ENCODE measurements around the gene HUS1B. TPM values are rescaled to one million over a fixed set of nuclear protein-coding genes. Genes with fewer than 3 reads are reported as not detected.
"Not testable (repeated sequence)": the region's sequence is repeated elsewhere in the genome, so short reads cannot be mapped to it uniquely, and the experiment has no call there.

HUS1B gene
- under 1 TPM; 0.78 to 0.86 TPM for total RNA-seq

DNA sequence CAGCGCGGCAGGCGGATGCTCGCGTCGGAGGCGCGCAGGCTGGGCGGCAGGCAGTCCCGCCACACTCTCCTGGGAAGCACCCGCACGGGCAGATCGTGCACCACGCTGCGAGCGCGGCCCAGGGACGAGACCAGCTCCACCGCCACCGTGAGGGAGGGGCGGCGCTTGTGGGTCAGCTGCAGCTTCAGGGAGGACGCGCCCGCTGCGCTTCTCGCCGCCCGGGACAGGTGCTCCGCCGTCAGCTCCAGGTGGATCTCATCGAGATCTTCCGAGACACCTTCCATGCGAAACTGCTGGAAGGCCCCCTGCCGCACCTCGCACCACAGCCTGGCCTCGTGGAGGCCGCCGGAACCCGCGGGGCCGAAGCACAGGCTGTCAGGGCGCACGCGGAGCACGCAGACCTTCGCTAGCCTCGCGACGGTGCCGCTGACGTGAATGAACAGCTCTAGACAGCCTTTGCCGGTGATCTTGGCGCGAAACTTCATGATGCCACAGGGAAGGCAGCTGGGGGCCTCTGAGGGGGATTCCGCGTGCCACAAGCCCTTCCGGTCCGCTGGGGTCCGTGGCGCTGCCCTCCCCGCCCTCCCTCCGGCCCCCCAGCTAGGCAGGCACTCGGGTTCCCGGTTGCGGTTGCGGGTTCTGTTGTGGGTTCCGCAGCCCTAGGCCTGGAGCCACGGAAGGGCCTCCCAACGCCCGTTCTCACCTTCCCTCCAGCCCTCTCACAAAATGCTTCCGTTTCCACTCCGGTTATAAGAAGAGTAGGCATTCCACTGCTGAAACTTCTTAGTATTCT, at the start of gene HUS1B:
Gene HUS1B, minus strand, starts transcription at position 641 of the 793 bp plus-strand sequence. Its CDS starts 156 bp downstream, at position 485.
- Mint-ChIP-seq H3K36me3 (ENCODE audit: low read depth) (peaks cover 33% of the 10 kb centered on the region), H3K27ac (no peak within 1 kb of the TSS)
- CTCF ChIA-PET: no interaction called here

GRCh38 chr6:706146-706545, 49.2 kb upstream of the HUS1B start:
- peaks cover 6% of the 10 kb centered on the region for H3K27me3 Mint-ChIP-seq
- H3K4me1 Mint-ChIP-seq: peaks cover 40% of the 10 kb centered on the region
- DNase-seq: no peak
- H3K4me3 Mint-ChIP-seq: no peak overlapping the region
- CTCF ChIA-PET: interaction anchor here (2.7 kb wide), 1 partner anchor 13 kb away, joined by 14 read pairs; the partner anchor contains the start of gene EXOC2
- no peak overlapping the region for H3K27ac Mint-ChIP-seq
- peaks cover 3% of the 10 kb centered on the region for H3K36me3 Mint-ChIP-seq (ENCODE audit: low read depth)
- POLR2A ChIA-PET: interaction anchor here (0.6 to 1.2 kb wide), 3 partner anchors 13 to 298 kb away, joined by 3 read pairs; partner anchors contain the start of gene EXOC2
- no peaks in the 10 kb centered on the region for H3K9me3 Mint-ChIP-seq

More for the DNA sequence above, at the start of gene HUS1B:
- peaks cover 24% of the 10 kb centered on the region for H3K4me1 Mint-ChIP-seq
- peaks cover 3% of the 10 kb centered on the region for H3K9me3 Mint-ChIP-seq
- H3K4me3 Mint-ChIP-seq: no peak within 1 kb of the TSS
- DNase-seq: no peak
- no peaks in the 10 kb centered on the region for H3K27me3 Mint-ChIP-seq
- POLR2A ChIA-PET: no interaction called here

- ChIA-PET POLR2A (interaction anchor here (1.1 to 1.2 kb wide), 2 partner anchors 12 to 13 kb away, joined by 3 read pairs; partner anchors contain the start of gene EXOC2), CTCF (interaction anchor here (0.7 to 2.7 kb wide), 3 partner anchors 12 to 111 kb away, joined by 3 to 14 read pairs (median 14); partner anchors contain the start of gene EXOC2)
- no peaks in the 10 kb centered on the region for H3K9me3 Mint-ChIP-seq
- peaks cover 7% of the 10 kb centered on the region for H3K27me3 Mint-ChIP-seq
- H3K4me3 Mint-ChIP-seq: no peak overlapping the region
- no peak for DNase-seq
- H3K27ac Mint-ChIP-seq: no peak overlapping the region
- H3K36me3 Mint-ChIP-seq (ENCODE audit: low read depth): no peaks in the 10 kb centered on the region
- H3K4me1 Mint-ChIP-seq: peaks cover 31% of the 10 kb centered on the region
These were observed 48.1 kb upstream of the HUS1B start for GRCh38 chr6:705047-705446.

DNA sequence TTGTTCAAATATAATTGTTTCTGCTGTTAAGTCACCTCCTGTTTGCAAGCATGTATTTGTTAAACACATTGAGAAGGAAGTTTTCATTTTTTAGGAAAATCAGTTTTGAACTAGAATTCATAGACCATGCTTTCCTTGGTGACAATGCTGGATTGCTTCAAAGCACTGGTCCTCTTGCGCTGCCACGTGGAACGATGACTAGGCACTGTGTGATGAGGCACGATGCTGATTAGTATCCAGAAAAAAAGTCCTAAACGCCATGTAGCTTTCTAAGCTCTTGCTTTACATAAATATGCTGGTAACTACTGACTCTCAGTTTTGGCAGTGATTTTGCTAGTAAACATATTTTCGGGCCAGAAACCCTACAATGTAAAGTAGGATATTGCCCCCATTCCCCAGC, 47.1 kb upstream of the HUS1B start:
- Mint-ChIP-seq H3K27ac (no peak overlapping the region), H3K4me3 (no peak overlapping the region), H3K4me1 (peaks cover 21% of the 10 kb centered on the region), H3K36me3 (ENCODE audit: low read depth) (no peaks in the 10 kb centered on the region), H3K27me3 (peaks cover 7% of the 10 kb centered on the region), H3K9me3 (no peaks in the 10 kb centered on the region)
- ChIA-PET POLR2A (interaction anchor here (2.7 kb wide), 1 partner anchor 12 kb away, joined by 14 read pairs; the partner anchor contains the start of gene EXOC2), CTCF (interaction anchor here (0.7 to 2.7 kb wide), 3 partner anchors 11 to 110 kb away, joined by 3 to 14 read pairs (median 14); partner anchors contain the start of gene EXOC2)
- no peak for DNase-seq

- H3K36me3 Mint-ChIP-seq (ENCODE audit: low read depth): no peaks in the 10 kb centered on the region
- no peak overlapping the region for H3K4me3 Mint-ChIP-seq
- H3K9me3 Mint-ChIP-seq: no peaks in the 10 kb centered on the region
- H3K27me3 Mint-ChIP-seq: peaks cover 7% of the 10 kb centered on the region
- peaks cover 21% of the 10 kb centered on the region for H3K4me1 Mint-ChIP-seq
- no peak for DNase-seq
- CTCF ChIA-PET: interaction anchor here (2.3 to 2.7 kb wide), 2 partner anchors 11 to 18 kb away, joined by 14 read pairs; partner anchors contain the start of gene EXOC2
- POLR2A ChIA-PET: interaction anchor here (2.7 kb wide), 1 partner anchor 11 kb away, joined by 14 read pairs; the partner anchor contains the start of gene EXOC2
- H3K27ac Mint-ChIP-seq: no peak overlapping the region
These were observed 46.7 kb upstream of the HUS1B start for GRCh38 chr6:703552-703951.

GRCh38 chr6:701700-702479, 45.0 kb upstream of the HUS1B start:
- no peak for DNase-seq
- Mint-ChIP-seq H3K27ac (no peak overlapping the region), H3K9me3 (no peaks in the 10 kb centered on the region), H3K4me1 (peaks cover 11% of the 10 kb centered on the region), H3K27me3 (peaks cover 4% of the 10 kb centered on the region), H3K4me3 (no peak overlapping the region), H3K36me3 (ENCODE audit: low read depth) (no peaks in the 10 kb centered on the region)
- ChIA-PET POLR2A (interaction anchor here (1.3 to 2.7 kb wide), 2 partner anchors 9 kb away, joined by 4 to 14 read pairs; partner anchors contain the start of gene EXOC2), CTCF (interaction anchor here (1.0 to 1.5 kb wide), 5 partner anchors 10 to 109 kb away, joined by 3 to 4 read pairs (median 3); no protein-coding TSS in a partner anchor)

DNA sequence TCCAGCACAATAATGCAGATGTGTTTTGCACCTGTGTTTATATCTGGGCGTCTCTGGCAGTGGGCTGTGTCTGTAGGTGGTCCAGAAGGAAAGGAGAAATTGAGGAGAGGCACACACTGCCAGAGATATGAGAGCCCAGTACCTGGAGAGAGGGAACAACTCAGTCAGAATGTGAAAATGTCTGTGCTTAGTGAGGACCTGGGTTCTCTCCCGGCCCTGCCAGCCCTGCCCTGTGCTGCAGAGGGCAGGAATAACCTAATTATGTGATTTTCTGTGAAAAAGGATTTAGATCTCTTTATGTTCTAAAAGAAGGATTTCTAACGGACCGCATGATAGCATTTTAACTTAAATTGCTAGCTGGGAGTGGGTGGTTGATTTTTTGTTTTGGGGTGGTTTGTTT, 44.3 kb upstream of the HUS1B start:
- Mint-ChIP-seq H3K36me3 (ENCODE audit: low read depth) (no peaks in the 10 kb centered on the region), H3K27me3 (peaks cover 3% of the 10 kb centered on the region), H3K9me3 (no peaks in the 10 kb centered on the region), H3K4me3 (no peak overlapping the region), H3K27ac (no peak overlapping the region), H3K4me1 (peaks cover 10% of the 10 kb centered on the region)
- no peak for DNase-seq
- ChIA-PET CTCF (interaction anchor here (1.5 kb wide), 2 partner anchors 21 to 106 kb away, joined by 3 to 4 read pairs; no protein-coding TSS in a partner anchor), POLR2A (interaction anchor here (1.3 kb wide), 1 partner anchor 10 kb away, joined by 4 read pairs; no protein-coding TSS in a partner anchor)

GRCh38 chr6:700490-700889, 43.6 kb upstream of the HUS1B start:
- CTCF ChIA-PET: interaction anchor here (1.5 kb wide), 1 partner anchor 22 kb away, joined by 4 read pairs; no protein-coding TSS in a partner anchor
- Mint-ChIP-seq H3K4me1 (peaks cover 10% of the 10 kb centered on the region), H3K36me3 (ENCODE audit: low read depth) (no peaks in the 10 kb centered on the region), H3K4me3 (no peak overlapping the region), H3K9me3 (no peaks in the 10 kb centered on the region), H3K27ac (no peak overlapping the region), H3K27me3 (peaks cover 3% of the 10 kb centered on the region)
- POLR2A ChIA-PET: no interaction called here
- no peak for DNase-seq

DNA sequence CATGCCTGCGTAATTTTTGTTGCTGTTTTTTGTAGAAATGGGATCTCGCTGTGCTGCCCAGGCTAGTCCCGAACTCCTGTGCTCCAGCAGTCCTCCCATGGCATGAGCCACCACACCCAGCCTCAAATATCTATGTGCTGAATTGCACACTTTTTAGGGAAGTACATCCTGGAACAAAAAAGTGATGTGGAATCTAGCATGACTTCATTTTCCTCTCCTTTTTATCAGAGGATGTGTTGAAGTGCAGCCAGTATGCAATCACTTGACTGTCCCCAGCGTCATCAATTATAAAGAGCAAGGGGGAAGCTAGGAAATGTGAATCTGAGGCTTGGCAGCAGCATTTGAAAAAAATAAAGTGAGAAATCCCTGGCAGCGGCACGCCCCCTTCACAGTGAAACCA, 42.4 kb upstream of the HUS1B start:
- no peak overlapping the region for H3K4me3 Mint-ChIP-seq
- H3K27me3 Mint-ChIP-seq: peaks cover 1% of the 10 kb centered on the region
- DNase-seq: no peak
- H3K9me3 Mint-ChIP-seq: no peaks in the 10 kb centered on the region
- H3K27ac Mint-ChIP-seq: no peak overlapping the region
- ChIA-PET CTCF (interaction anchor here (1.7 kb wide), 1 partner anchor 23 kb away, joined by 6 read pairs; no protein-coding TSS in a partner anchor), POLR2A (no interaction called here)
- H3K4me1 Mint-ChIP-seq: peaks cover 7% of the 10 kb centered on the region
- H3K36me3 Mint-ChIP-seq (ENCODE audit: low read depth): no peaks in the 10 kb centered on the region

DNA sequence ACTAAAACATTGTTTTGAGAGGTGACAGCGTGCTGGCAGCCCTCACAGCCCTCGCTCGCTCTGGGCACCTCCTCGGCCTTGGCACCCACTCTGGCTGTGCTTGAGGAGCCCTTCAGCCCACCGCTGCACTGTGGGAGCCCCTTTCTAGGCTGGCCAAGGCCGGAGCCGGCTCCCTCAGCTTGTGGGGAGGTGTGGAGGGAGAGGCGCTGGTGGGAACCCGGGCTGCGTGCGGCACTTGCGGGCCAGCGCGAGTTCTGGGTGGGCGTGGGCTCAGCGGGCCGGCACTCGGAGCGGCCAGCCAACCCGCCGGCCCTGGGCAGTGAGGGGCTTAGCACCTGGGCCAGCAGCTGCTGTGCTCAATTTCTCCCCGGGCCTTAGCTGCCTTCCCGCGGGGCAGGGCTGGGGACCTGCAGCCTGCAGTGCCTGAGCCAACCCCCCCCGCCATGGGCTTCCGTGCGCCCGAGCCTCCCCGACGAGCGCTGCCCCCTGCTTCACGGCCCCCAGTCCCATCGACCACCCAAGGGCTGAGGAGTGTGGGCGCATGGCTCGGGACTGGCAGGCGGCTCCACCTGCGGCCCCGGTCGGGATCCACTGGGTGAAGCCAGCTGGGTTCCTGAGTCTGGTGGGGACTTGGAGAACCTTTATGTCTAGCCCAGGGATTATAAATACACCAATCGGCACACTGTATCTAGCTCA, 37.7 kb upstream of the HUS1B start:
- peaks cover 32% of the 10 kb centered on the region for H3K4me1 Mint-ChIP-seq
- POLR2A ChIA-PET: interaction anchor here (1.6 to 3.1 kb wide), 2 partner anchors 14 to 15 kb away, joined by 5 to 39 read pairs; no protein-coding TSS in a partner anchor
- H3K9me3 Mint-ChIP-seq; H3K36me3 Mint-ChIP-seq (ENCODE audit: low read depth); H3K27me3 Mint-ChIP-seq; DNase-seq; H3K4me3 Mint-ChIP-seq; H3K27ac Mint-ChIP-seq: not testable (repeated sequence)
- CTCF ChIA-PET: interaction anchor here (3.1 to 3.7 kb wide), 2 partner anchors 16 to 28 kb away, joined by 12 to 13 read pairs; no protein-coding TSS in a partner anchor

GRCh38 chr6:693723-694009, 36.8 kb upstream of the HUS1B start:
- peak overlapping the region; percentile 88 for H3K4me3 Mint-ChIP-seq
- DNase-seq: no peak
- H3K36me3 Mint-ChIP-seq (ENCODE audit: low read depth): peaks cover 10% of the 10 kb centered on the region
- H3K27me3 Mint-ChIP-seq: no peaks in the 10 kb centered on the region
- CTCF ChIA-PET: interaction anchor here (1.0 to 3.7 kb wide), 5 partner anchors 9 to 28 kb away, joined by 3 to 14 read pairs (median 12); no protein-coding TSS in a partner anchor
- no peaks in the 10 kb centered on the region for H3K9me3 Mint-ChIP-seq
- H3K27ac Mint-ChIP-seq: no peak overlapping the region
- POLR2A ChIA-PET: interaction anchor here (0.7 to 3.1 kb wide), 11 partner anchors 9 to 303 kb away, joined by 3 to 39 read pairs (median 8); partner anchors contain the start of gene IRF4
- peaks cover 35% of the 10 kb centered on the region for H3K4me1 Mint-ChIP-seq

Data from activated CD4-positive, alpha-beta memory T cell treated with anti-CD3 and anti-CD28 coated beads, Interleukin-2, amount 10 ng/mL, durations not matched to agents 7 days and 5 days (primary cell).